Thymus (tissue), 11 donors: Measurements from ENCODE around the gene NCBP1. TPM values are rescaled to one million over a fixed set of nuclear protein-coding genes. Genes with fewer than 3 reads are reported as not detected.

Source experiments
- DNase-seq, 9 donors: peaks; one replicate each; pipeline ENCODE4 v3.0.0-alpha.2; 2013; ENCODE audit warnings: low spot score in 9 of 9, low read depth in 6 of 9, missing footprints in 1 of 9
- H3K27ac ChIP-seq, 2 donors: one replicate each; pipeline ENCODE4 v1.5.1; 2013; ENCODE audit warnings: control low read depth in 1 of 2, low read depth in 1 of 2, low read length in 1 of 2, mild to moderate bottlenecking in 1 of 2, moderate library complexity in 1 of 2
- H3K27me3 ChIP-seq, 2 donors: one replicate each; pipeline ENCODE4 v1.5.1; 2013; ENCODE audit warnings: low read length in 1 of 2; ENCODE audit not compliant: control insufficient read depth in 2 of 2, insufficient read depth in 1 of 2
- H3K36me3 ChIP-seq, 2 donors: one replicate each; pipeline ENCODE4 v1.5.1; 2013; ENCODE audit warnings: low read length in 1 of 2, mild to moderate bottlenecking in 1 of 2, moderate library complexity in 1 of 2; ENCODE audit not compliant: control insufficient read depth in 2 of 2, insufficient read depth in 2 of 2
- H3K4me1 ChIP-seq, 2 donors: one replicate each; pipeline ENCODE4 v1.5.1; 2013; ENCODE audit warnings: low read length in 2 of 2; ENCODE audit not compliant: control insufficient read depth in 2 of 2, insufficient read depth in 2 of 2
- H3K4me3 ChIP-seq, 2 donors: one replicate each; pipeline ENCODE4 v1.5.1; 2013; ENCODE audit warnings: low read length in 2 of 2, control low read depth in 1 of 2, mild to moderate bottlenecking in 1 of 2
- H3K9me3 ChIP-seq, 2 donors: one replicate each; pipeline ENCODE4 v1.5.1; 2013; ENCODE audit warnings: low read length in 1 of 2, mild to moderate bottlenecking in 1 of 2; ENCODE audit not compliant: control insufficient read depth in 2 of 2, insufficient read depth in 1 of 2
- WGBS: extraction: QIAGEN DNeasy Blood & Tissue Kit; methylation state at CpG from one replicate; pipeline ENCODE4 v1.1.7; 2013; 5-methylcytosine and 5-hydroxymethylcytosine counted together
- polyA plus RNA-seq: library from polyadenylated mRNA; stranded (reverse); fragments of 200-250 nt; gene quantifications from one replicate; pipeline ENCODE4 v1.2.3, GENCODE V29; 2013
- total RNA-seq: library from RNA; stranded (reverse); fragments of 120-200 nt; gene quantifications from one replicate; pipeline ENCODE4 v1.2.4, GENCODE V29; 2013
- donor health status: healthy.

Gene NCBP1
- total and polyA plus RNA-seq, 2 donors: 20.3 to 32.0 TPM

- peak overlapping the region; percentile 81 to 96 for H3K4me3 ChIP-seq
- no peaks in the 10 kb centered on the region for H3K27me3 ChIP-seq
- WGBS: 2% methylated on average over 27 of the region's 27 CpGs
- DNase-seq: peak in 3 of 9 donors; percentile 32 to 62 (median 58)
- H3K9me3 ChIP-seq: no peaks in the 10 kb centered on the region
- no peaks in the 10 kb centered on the region for H3K36me3 ChIP-seq
- peaks cover 16 to 25% of the 10 kb centered on the region in 2 donors for H3K4me1 ChIP-seq
- peak overlapping the region; percentile 94 to 99 for H3K27ac ChIP-seq
Measured at GRCh38 chr9:97632248-97632984, 1.2 kb upstream of the NCBP1 start.

DNA sequence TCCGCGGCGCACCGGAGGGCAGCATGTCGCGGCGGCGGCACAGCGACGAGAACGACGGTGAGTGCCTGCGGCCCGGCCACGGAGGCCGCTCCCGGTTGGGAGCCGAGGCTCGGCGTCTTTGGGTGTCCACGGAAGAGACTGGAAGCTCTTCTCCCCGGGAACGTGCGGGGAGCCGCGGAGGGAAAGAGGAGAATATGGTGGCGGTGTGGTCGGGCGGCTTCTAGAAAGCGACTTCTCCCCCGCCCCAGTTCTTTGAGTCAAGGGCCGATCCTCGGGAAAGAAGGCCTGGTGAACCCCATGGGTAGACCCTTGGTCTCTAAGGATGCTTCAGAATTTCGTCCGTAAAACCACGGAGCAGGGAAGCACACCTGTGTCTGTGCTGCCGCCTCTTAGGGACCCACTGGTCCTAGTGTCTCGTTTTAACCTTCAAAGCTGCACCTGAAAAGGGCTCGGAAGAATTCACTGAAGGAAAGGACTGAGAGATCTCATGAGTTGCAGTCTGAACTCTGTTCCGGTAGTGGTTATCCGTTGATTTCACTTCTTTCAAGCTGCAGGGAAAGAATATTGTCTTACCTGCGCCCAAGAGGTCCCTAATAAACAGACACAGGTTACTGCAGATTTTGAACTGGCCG lies 354 bp downstream of the NCBP1 start:
- DNase-seq: peak; percentile 11 to 69 (median 25)

DNA sequence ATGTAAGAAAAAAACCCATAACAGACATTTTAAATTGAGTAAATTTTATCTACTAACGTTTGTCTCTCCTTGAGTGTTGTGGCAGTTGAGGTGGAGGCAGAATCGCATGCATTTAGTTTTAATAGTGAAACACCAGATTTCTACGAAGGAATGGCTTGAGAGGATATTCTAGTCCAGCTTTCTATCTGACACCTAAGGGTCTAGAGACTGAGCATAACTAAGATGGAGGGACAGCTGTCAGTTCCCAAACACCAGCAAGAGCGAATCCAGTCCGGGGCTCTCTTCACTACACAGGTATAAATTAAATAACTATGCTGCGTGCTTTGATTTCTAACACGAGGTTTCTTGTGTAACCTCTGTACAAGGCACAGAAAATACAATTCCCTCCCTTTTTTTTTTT lies 1.4 kb downstream of the NCBP1 start:
- no peak overlapping the region for H3K27ac ChIP-seq

More for the DNA sequence above, 354 bp downstream of the NCBP1 start:
- no peaks in the 10 kb centered on the region for H3K9me3 ChIP-seq
- peak overlapping the region; percentile 94 to 99 for H3K27ac ChIP-seq
- H3K4me3 ChIP-seq: peak overlapping the region; percentile 81 to 96
- peaks cover 0 to 3% of the 10 kb centered on the region in 2 donors for H3K36me3 ChIP-seq
- H3K27me3 ChIP-seq: no peaks in the 10 kb centered on the region
- WGBS: under 1% methylated on average over 43 of the region's 43 CpGs
- H3K4me1 ChIP-seq: peaks cover 16 to 21% of the 10 kb centered on the region in 2 donors

GRCh38 chr9:97636903-97637302 lies 3.3 kb downstream of the NCBP1 start:
- Histone ChIP-seq H3K4me3 (no peak overlapping the region), H3K9me3 (no peaks in the 10 kb centered on the region), H3K27me3 (no peaks in the 10 kb centered on the region), H3K27ac (no peak overlapping the region), H3K36me3 (peaks cover 0 to 8% of the 10 kb centered on the region in 2 donors), H3K4me1 (peaks cover 16 to 19% of the 10 kb centered on the region in 2 donors)
- DNase-seq: no peak
- WGBS: 88% methylated on average over 3 of the region's 3 CpGs

More for the DNA sequence above, 1.4 kb downstream of the NCBP1 start:
- H3K36me3 ChIP-seq: peaks cover 0 to 3% of the 10 kb centered on the region in 2 donors
- no peaks in the 10 kb centered on the region for H3K27me3 ChIP-seq
- H3K4me1 ChIP-seq: peaks cover 16 to 21% of the 10 kb centered on the region in 2 donors
- peak overlapping the region; percentile 31 to 96 for H3K4me3 ChIP-seq
- WGBS: 85% methylated on average over 7 of the region's 7 CpGs
- no peaks in the 10 kb centered on the region for H3K9me3 ChIP-seq
- DNase-seq: no peak

GRCh38 chr9:97638666-97639065 lies 5.0 kb downstream of the NCBP1 start:
- 96% methylated on average over 3 of the region's 3 CpGs for WGBS
- peaks cover 16% of the 10 kb centered on the region in 2 donors for H3K4me1 ChIP-seq

GRCh38 chr9:97640325-97640724 lies 6.7 kb downstream of the NCBP1 start:
- Histone ChIP-seq H3K4me3 (no peak overlapping the region), H3K9me3 (no peaks in the 10 kb centered on the region), H3K27ac (no peak overlapping the region), H3K27me3 (no peaks in the 10 kb centered on the region), H3K4me1 (peaks cover 5 to 8% of the 10 kb centered on the region in 2 donors), H3K36me3 (peaks cover 5 to 37% of the 10 kb centered on the region in 2 donors)
- WGBS: 97% methylated on average over 2 of the region's 2 CpGs
- DNase-seq: no peak

More at GRCh38 chr9:97638666-97639065, 5.0 kb downstream of the NCBP1 start:
- no peaks in the 10 kb centered on the region for H3K27me3 ChIP-seq
- H3K27ac ChIP-seq: no peak overlapping the region
- H3K4me3 ChIP-seq: no peak overlapping the region
- no peak for DNase-seq
- H3K36me3 ChIP-seq: peaks cover 4 to 25% of the 10 kb centered on the region in 2 donors
- no peaks in the 10 kb centered on the region for H3K9me3 ChIP-seq

GRCh38 chr9:97645720-97646119 lies 12.1 kb downstream of the NCBP1 start:
- H3K4me3 ChIP-seq: no peak overlapping the region
- no peaks in the 10 kb centered on the region for H3K27me3 ChIP-seq
- no peaks in the 10 kb centered on the region for H3K4me1 ChIP-seq
- H3K36me3 ChIP-seq: peaks cover 15 to 63% of the 10 kb centered on the region in 2 donors
- H3K27ac ChIP-seq: no peak overlapping the region
- no peaks in the 10 kb centered on the region for H3K9me3 ChIP-seq
- no peak for DNase-seq

GRCh38 chr9:97647996-97648395 lies 14.4 kb downstream of the NCBP1 start:
- Histone ChIP-seq H3K4me1 (no peaks in the 10 kb centered on the region), H3K4me3 (no peak overlapping the region), H3K27me3 (no peaks in the 10 kb centered on the region), H3K9me3 (no peaks in the 10 kb centered on the region), H3K36me3 (peaks cover 15 to 58% of the 10 kb centered on the region in 2 donors), H3K27ac (no peak overlapping the region)
- no peak for DNase-seq
- 97% methylated on average over 5 of the region's 5 CpGs for WGBS

DNA sequence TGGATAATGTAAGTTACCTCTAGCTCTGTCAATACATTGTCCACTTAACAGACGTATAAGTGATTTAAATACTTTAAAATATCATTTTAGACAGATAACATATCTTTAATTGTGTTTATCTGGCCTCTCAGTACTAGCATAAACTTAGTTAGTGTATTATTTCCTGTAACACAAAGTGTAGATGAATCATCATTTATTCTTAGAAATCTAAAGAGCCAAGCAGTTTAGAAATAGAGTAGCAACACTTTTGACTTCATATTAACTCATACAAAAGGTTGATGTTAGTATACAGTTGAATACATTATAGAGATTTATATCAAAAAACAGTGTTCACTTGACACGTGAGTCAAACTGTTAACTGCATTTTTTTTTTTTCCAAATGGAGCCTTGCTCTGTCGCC lies 18.0 kb downstream of the NCBP1 start:
- no peaks in the 10 kb centered on the region for H3K27me3 ChIP-seq
- H3K27ac ChIP-seq: no peak overlapping the region
- H3K9me3 ChIP-seq: no peaks in the 10 kb centered on the region
- DNase-seq: no peak
- H3K36me3 ChIP-seq: peaks cover 17 to 56% of the 10 kb centered on the region in 2 donors
- H3K4me1 ChIP-seq: no peaks in the 10 kb centered on the region
- 98% methylated on average over 3 of the region's 3 CpGs for WGBS
- no peak overlapping the region for H3K4me3 ChIP-seq
